Testis (tissue), 2 donors: ENCODE data around the gene DISC1.

Experiments used
- POLR2A ChIP-seq: fragments of 450-650 bp; IDR thresholded peaks from one replicate; pipeline ENCODE4 v1.6.1; 2017; ENCODE audit warnings: antibody characterized with exemption, mild to moderate bottlenecking, moderate library complexity
- TF ChIP-seq, protein P1 (sequence below), 3 experiments: fragments of 450-650 bp in 2 of 3; fragments of 200-600 bp in 1 of 3; sonication (generic) in 1 of 3; IDR thresholded peaks; one replicate each; pipeline ENCODE4 v1.5.1; 2016 to 2019; ENCODE audit warnings: antibody characterized with exemption in 3 of 3, mild to moderate bottlenecking in 2 of 3, moderate library complexity in 1 of 3

DNA sequence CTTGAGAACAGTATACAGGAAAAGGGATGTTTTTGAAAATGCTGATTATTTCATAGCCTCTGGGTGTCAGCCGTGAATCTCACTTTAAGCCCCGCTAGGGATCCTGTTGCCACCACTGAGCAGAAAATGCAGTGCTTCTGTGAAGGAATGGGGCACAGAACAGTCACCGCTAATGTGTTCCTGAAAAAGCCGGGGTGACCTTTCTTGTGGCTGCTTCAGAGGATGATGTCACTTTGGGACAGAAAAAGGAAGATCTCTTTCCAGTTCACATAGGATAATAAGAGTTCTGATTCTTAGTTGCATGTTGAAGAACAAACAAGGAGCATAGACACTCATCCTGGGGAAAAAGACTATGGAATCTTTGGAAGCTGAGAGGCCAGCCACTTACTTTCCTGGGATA, 349.6 kb downstream of the DISC1 start:
- TF ChIP-seq, protein P1, sequence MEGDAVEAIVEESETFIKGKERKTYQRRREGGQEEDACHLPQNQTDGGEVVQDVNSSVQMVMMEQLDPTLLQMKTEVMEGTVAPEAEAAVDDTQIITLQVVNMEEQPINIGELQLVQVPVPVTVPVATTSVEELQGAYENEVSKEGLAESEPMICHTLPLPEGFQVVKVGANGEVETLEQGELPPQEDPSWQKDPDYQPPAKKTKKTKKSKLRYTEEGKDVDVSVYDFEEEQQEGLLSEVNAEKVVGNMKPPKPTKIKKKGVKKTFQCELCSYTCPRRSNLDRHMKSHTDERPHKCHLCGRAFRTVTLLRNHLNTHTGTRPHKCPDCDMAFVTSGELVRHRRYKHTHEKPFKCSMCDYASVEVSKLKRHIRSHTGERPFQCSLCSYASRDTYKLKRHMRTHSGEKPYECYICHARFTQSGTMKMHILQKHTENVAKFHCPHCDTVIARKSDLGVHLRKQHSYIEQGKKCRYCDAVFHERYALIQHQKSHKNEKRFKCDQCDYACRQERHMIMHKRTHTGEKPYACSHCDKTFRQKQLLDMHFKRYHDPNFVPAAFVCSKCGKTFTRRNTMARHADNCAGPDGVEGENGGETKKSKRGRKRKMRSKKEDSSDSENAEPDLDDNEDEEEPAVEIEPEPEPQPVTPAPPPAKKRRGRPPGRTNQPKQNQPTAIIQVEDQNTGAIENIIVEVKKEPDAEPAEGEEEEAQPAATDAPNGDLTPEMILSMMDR (IDR thresholded peaks at IDR 0.05), result no peak
- no peak for TF ChIP-seq POLR2A
